Fibroblast of lung (primary cell): Measurements from ENCODE around the gene ATXN1.

Source experiments
- EZH2 ChIP-seq: IDR thresholded peaks from 2 replicates; pipeline ENCODE4 v1.5.1; 2012; ENCODE audit warnings: low read length, control low read depth, mild to moderate bottlenecking; ENCODE audit errors: missing control alignments
- TF ChIP-seq, protein P1 (sequence below), 2 donors: IDR thresholded peaks in 1 of 2; conservative IDR thresholded peaks in 1 of 2; 1 replicate in 1 of 2; 2 replicates in 1 of 2; pipeline ENCODE4 v1.5.1; 2011 to 2012; ENCODE audit warnings: low read length in 2 of 2, control low read depth in 1 of 2, inconsistent platforms in 1 of 2, low read depth in 1 of 2, mild to moderate bottlenecking in 1 of 2

DNA sequence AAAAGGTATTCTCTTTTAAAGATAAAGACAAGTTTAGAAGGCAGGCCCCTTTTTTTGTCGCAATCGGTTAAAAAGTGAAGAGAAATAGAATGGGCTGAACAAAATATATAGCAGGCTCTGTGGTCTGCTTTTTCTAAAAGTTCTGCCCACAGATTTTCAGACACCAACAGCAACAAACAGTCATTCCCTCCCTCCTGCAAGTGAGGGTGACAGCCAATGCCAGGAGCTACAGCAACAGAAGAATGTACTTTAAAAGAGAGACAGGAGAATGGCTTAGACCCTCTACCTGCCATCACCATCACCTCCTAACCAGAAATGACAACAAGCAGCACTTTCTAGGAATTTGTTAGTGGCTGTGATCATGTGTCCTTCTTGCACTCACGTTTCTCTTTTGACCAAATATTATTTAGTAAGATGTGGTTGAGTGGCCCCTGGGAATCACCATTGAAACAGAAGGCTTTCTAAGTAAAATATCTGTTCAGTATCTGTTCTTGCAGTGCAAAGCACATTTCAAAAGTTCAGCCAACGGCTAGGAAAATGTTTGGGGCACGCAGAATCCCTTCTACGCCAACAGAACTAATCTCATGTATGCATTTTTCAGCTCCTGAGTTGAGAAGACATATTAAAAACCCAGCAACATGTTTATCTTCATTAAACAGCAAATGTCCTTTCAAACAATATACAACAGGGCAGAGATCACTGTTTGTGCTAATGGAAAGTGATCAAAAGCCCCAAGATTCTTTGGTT lies 248.5 kb downstream of the ATXN1 start:
- TF ChIP-seq, protein P1, sequence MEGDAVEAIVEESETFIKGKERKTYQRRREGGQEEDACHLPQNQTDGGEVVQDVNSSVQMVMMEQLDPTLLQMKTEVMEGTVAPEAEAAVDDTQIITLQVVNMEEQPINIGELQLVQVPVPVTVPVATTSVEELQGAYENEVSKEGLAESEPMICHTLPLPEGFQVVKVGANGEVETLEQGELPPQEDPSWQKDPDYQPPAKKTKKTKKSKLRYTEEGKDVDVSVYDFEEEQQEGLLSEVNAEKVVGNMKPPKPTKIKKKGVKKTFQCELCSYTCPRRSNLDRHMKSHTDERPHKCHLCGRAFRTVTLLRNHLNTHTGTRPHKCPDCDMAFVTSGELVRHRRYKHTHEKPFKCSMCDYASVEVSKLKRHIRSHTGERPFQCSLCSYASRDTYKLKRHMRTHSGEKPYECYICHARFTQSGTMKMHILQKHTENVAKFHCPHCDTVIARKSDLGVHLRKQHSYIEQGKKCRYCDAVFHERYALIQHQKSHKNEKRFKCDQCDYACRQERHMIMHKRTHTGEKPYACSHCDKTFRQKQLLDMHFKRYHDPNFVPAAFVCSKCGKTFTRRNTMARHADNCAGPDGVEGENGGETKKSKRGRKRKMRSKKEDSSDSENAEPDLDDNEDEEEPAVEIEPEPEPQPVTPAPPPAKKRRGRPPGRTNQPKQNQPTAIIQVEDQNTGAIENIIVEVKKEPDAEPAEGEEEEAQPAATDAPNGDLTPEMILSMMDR (conservative IDR thresholded peaks at IDR 0.05 in 1 of 2, IDR thresholded peaks at IDR 0.05 in 1 of 2; ENCODE audit: low read depth in 1 of 2, low read length in 2 of 2) = no peak
- no peak for TF ChIP-seq EZH2
